IMR-90 (cell line): ENCODE measurements around the gene SV2C. TPM values are rescaled to one million over a fixed set of nuclear protein-coding genes. Genes with fewer than 3 reads are reported as not detected.

Experiments used
- ATAC-seq: fragments of 200-7000 bp; cut with Tn5 transposase; 2 replicates; pipeline ENCODE4 v1.9.1; 2020; ENCODE audit warnings: low read depth, mild to moderate bottlenecking, moderate library complexity
- BruUV-seq: library from RNA; stranded (reverse); fragments of 400-500 nt; replicated peaks from 2 replicates; lab custom pipeline; 2021; lab: Mats Ljungman, UMichigan
- CTCF ChIA-PET: fragments of 300-600 bp; formaldehyde crosslinking; extraction: SDS; loops from one replicate; lab custom pipeline; 2021; ENCODE audit warnings: antibody characterized with exemption; lab: Yijun Ruan, JAX
- POLR2A ChIA-PET: fragments of 300-600 bp; sonication (Branson Sonifier 250); formaldehyde crosslinking; loops from one replicate; lab custom pipeline; 2022; ENCODE audit warnings: antibody characterized with exemption; ENCODE audit not compliant: unreplicated experiment; lab: Charles Lee
- DNase-seq: peaks from one replicate; pipeline ENCODE4 v3.0.0; 2013
- H2AFZ ChIP-seq: replicated peaks from 2 replicates; pipeline ENCODE3; 2013; ENCODE audit warnings: low read length, mild to moderate bottlenecking; ENCODE audit not compliant: poor library complexity
- H2AK5ac ChIP-seq: 2 replicates; pipeline ENCODE4 v1.6.1; 2013; ENCODE audit warnings: low read depth, low read length, inconsistent platforms
- H2AK9ac ChIP-seq: replicated peaks from 2 replicates; pipeline ENCODE3; 2013; ENCODE audit warnings: mild to moderate bottlenecking, low read depth, low read length, moderate library complexity; ENCODE audit not compliant: poor library complexity
- H2BK120ac ChIP-seq: 2 replicates; pipeline ENCODE4 v1.6.1; 2013; ENCODE audit warnings: low read depth, low read length, inconsistent platforms
- H2BK15ac ChIP-seq: 3 replicates; pipeline ENCODE4 v1.6.1; 2013; ENCODE audit warnings: low read depth, low read length, inconsistent platforms
- H2BK20ac ChIP-seq: 2 replicates; pipeline ENCODE4 v1.6.1; 2013; ENCODE audit warnings: low read depth, mild to moderate bottlenecking, inconsistent platforms, low read length, moderate library complexity
- H2BK5ac ChIP-seq: 2 replicates; pipeline ENCODE4 v1.6.1; 2013; ENCODE audit warnings: mild to moderate bottlenecking, low read depth, low read length, inconsistent platforms; ENCODE audit not compliant: poor library complexity, severe bottlenecking
- H3K14ac ChIP-seq: replicated peaks from 2 replicates; pipeline ENCODE4 v1.6.1; 2013; ENCODE audit warnings: low read depth, low read length, inconsistent platforms
- H3K18ac ChIP-seq: 2 replicates; pipeline ENCODE4 v1.6.1; 2013; ENCODE audit warnings: low read depth, low read length, control low read depth
- H3K23ac ChIP-seq: 2 replicates; pipeline ENCODE4 v1.6.1; 2013; ENCODE audit warnings: low read depth, low read length, inconsistent platforms
- H3K27ac ChIP-seq: 2 replicates; pipeline ENCODE4 v1.5.1; 2013; ENCODE audit warnings: mild to moderate bottlenecking, control low read depth, low read length; ENCODE audit not compliant: insufficient read depth
- H3K27me3 ChIP-seq: 2 replicates; pipeline ENCODE4 v1.6.1; 2013; ENCODE audit warnings: low read length; ENCODE audit not compliant: control insufficient read depth, insufficient read depth
- H3K36me3 ChIP-seq: 2 replicates; pipeline ENCODE4 v1.6.1; 2013; ENCODE audit warnings: low read length, mixed read lengths; ENCODE audit not compliant: control insufficient read depth, insufficient read depth
- H3K4ac ChIP-seq: 2 replicates; pipeline ENCODE4 v1.6.1; 2013; ENCODE audit warnings: low read depth, low read length, inconsistent platforms
- H3K4me1 ChIP-seq: 2 replicates; pipeline ENCODE4 v1.6.1; 2013; ENCODE audit warnings: low read length, mixed read lengths; ENCODE audit not compliant: control insufficient read depth, insufficient read depth
- H3K4me2 ChIP-seq: 2 replicates; pipeline ENCODE4 v1.6.1; 2013; ENCODE audit warnings: low read depth, mild to moderate bottlenecking, control low read depth, low read length, moderate library complexity
- H3K4me3 ChIP-seq: 2 replicates; pipeline ENCODE4 v1.5.1; 2013; ENCODE audit warnings: low read depth, mild to moderate bottlenecking, control low read depth, low read length, moderate library complexity; ENCODE audit not compliant: insufficient read depth
- H3K56ac ChIP-seq: 2 replicates; pipeline ENCODE4 v1.6.1; 2013; ENCODE audit warnings: low read length, inconsistent platforms; ENCODE audit not compliant: insufficient read depth; ENCODE audit errors: extremely low read depth
- H3K79me1 ChIP-seq, 2 experiments: 2 replicates each; pipeline ENCODE4 v1.6.1; 2013; ENCODE audit warnings: low read length in 2 of 2, inconsistent platforms in 1 of 2, low read depth in 1 of 2
- H3K9ac ChIP-seq: 2 replicates; pipeline ENCODE4 v1.6.1; 2013; ENCODE audit warnings: low read depth, low read length, control low read depth
- H3K9me1 ChIP-seq: 2 replicates; pipeline ENCODE4 v1.6.1; 2013; ENCODE audit warnings: low read length, inconsistent platforms; ENCODE audit not compliant: insufficient read depth
- H3K9me3 ChIP-seq: 2 replicates; pipeline ENCODE4 v1.6.1; 2013; ENCODE audit warnings: low read length; ENCODE audit not compliant: control insufficient read depth, insufficient read depth
- H4K20me1 ChIP-seq: 2 replicates; pipeline ENCODE4 v1.6.1; 2013; ENCODE audit warnings: low read length, inconsistent platforms; ENCODE audit not compliant: insufficient read depth
- H4K5ac ChIP-seq: 2 replicates; pipeline ENCODE4 v1.6.1; 2013; ENCODE audit warnings: mild to moderate bottlenecking, low read depth, low read length, control low read depth
- H4K8ac ChIP-seq, 2 experiments: 2 replicates each; pipeline ENCODE4 v1.6.1; 2013; ENCODE audit warnings: low read depth in 2 of 2, low read length in 2 of 2, control low read depth in 1 of 2, inconsistent platforms in 1 of 2
- H4K91ac ChIP-seq: 2 replicates; pipeline ENCODE4 v1.6.1; 2013; ENCODE audit warnings: low read depth, low read length, inconsistent platforms; ENCODE audit not compliant: insufficient read depth
- BHLHE40 ChIP-seq: fragments of 150-350 bp; IDR thresholded peaks from 2 replicates; pipeline ENCODE4 v1.6.1; 2016; ENCODE audit warnings: mild to moderate bottlenecking, low read depth, low read length
- MAFK ChIP-seq: IDR thresholded peaks from 2 replicates; pipeline ENCODE4 v1.6.1; 2012; ENCODE audit warnings: low read depth, low read length, improper control_type of control experiment
- MAZ ChIP-seq: IDR thresholded peaks from 2 replicates; pipeline ENCODE4 v1.6.1; 2012; ENCODE audit warnings: low read depth, mild to moderate bottlenecking, low read length, improper control_type of control experiment, moderate library complexity, borderline replicate concordance
- NFE2L2 ChIP-seq: fragments of 150-350 bp; IDR thresholded peaks from 2 replicates; pipeline ENCODE4 v1.6.1; 2016; ENCODE audit warnings: low read depth, mild to moderate bottlenecking, low read length
- POLR2A ChIP-seq: IDR thresholded peaks from 2 replicates; pipeline ENCODE4 v1.6.1; 2012; ENCODE audit warnings: mild to moderate bottlenecking, low read depth, low read length
- USF2 ChIP-seq: fragments of 150-350 bp; IDR thresholded peaks from 2 replicates; pipeline ENCODE4 v1.6.1; 2017; ENCODE audit warnings: mild to moderate bottlenecking, antibody characterized with exemption, low read length, low read depth
- WGBS, 2 experiments: methylation state at CpG; one replicate each; pipeline versions ENCODE4 v1.1.5 to v1.1.7; 2013; ENCODE audit warnings: missing lambda C conversion rate in 2 of 2; ENCODE audit not compliant: insufficient read length in 1 of 2; ENCODE audit errors: extremely low coverage in 2 of 2; 5-methylcytosine and 5-hydroxymethylcytosine counted together
- dilution Hi-C: fragments of 300-500 bp; cut with HindIII; formaldehyde crosslinking; loops from one replicate; pipeline ENCODE4 v1.14.3; 2018; ENCODE audit warnings: low sequenced_read_pairs; ENCODE audit not compliant: unreplicated experiment
- in situ Hi-C: fragments of 300-500 bp; cut with MboI; formaldehyde crosslinking; loops from 3 replicates; pipeline ENCODE4 v1.14.3; 2019; ENCODE audit warnings: low sequenced_read_pairs, inconsistent platforms, mixed read lengths
- intact Hi-C: fragments of 100-400 bp; cut with micrococcal nuclease; formaldehyde crosslinking; loops from 2 replicates; pipeline ENCODE4 v1.10.0; 2022
- polyA plus RNA-seq, 3 experiments: library from polyadenylated mRNA; depleted of rRNA; stranded (reverse); fragments of >200 nt; gene quantifications; 2 replicates each; pipeline ENCODE4 v1.2.3, GENCODE V29; 2012; ENCODE audit warnings: low replicate concordance in 1 of 3
- total RNA-seq: library from RNA; depleted of rRNA; stranded (reverse); fragments of >200 nt; gene quantifications from 2 replicates; pipeline ENCODE4 v1.2.3, GENCODE V29; 2012
- TF ChIP-seq, protein P1 (sequence below): conservative IDR thresholded peaks from 2 replicates; pipeline ENCODE4 v1.5.1; 2012; ENCODE audit warnings: mild to moderate bottlenecking, low read depth, low read length, improper control_type of control experiment

SV2C gene
- total and polyA plus RNA-seq, 2 of the 4 experiments (the other 2 are of a cell fraction): not detected

DNA sequence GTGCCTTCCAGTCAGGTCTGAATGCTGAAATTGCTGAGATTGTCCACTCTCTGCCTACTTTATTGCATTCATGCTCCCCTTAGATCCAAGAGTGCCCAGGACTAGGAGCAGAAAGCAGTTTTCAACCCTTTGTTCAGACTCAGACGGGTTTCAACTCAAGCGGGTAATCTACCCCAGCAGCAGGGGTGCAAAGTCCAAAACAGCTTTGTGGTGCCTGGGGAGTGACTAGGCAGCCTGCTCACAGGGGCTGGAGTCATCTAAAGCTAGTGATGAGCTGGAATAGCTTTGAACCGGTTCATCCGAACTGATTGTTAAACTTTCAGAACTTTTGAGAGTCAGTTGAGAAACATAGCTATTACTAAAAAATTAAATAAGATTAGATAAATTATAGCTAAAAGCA is 248.9 kb downstream of the SV2C start:
- Histone ChIP-seq H3K4me1 (no peaks in the 10 kb centered on the region), H3K36me3 (no peaks in the 10 kb centered on the region), H3K56ac (no peak overlapping the region), H3K18ac (no peak overlapping the region), H2AFZ (no peak overlapping the region), H3K23ac (no peak overlapping the region), H4K91ac (no peak overlapping the region), H2BK5ac (no peak overlapping the region), H2AK5ac (no peak overlapping the region), H3K4me2 (no peak overlapping the region), H3K27ac (no peak overlapping the region), H4K8ac (no peak overlapping the region), H2BK20ac (no peak overlapping the region), H2BK120ac (no peak overlapping the region), H4K5ac (no peak overlapping the region), H2BK15ac (no peak overlapping the region), H3K9me1 (no peaks in the 10 kb centered on the region), H2AK9ac (no peak overlapping the region), H3K79me1 (no peaks in the 10 kb centered on the region), H4K20me1 (no peaks in the 10 kb centered on the region), H3K4ac (no peak overlapping the region), H3K14ac (no peak overlapping the region), H3K4me3 (no peak overlapping the region), H3K9ac (no peak overlapping the region), H3K27me3 (peaks cover 10% of the 10 kb centered on the region), H3K9me3 (no peaks in the 10 kb centered on the region)
- no peak for DNase-seq
- dilution Hi-C loops (no loop called here), intact Hi-C loops (no loop called here), in situ Hi-C loops (no loop called here)
- no CpG with 5 or more reads among the region's 4 CpGs for WGBS, 2 experiments
- CTCF ChIA-PET: interaction anchor here (1.6 kb wide), 1 partner anchor 14 kb away, joined by 4 read pairs; no protein-coding TSS in a partner anchor
- ATAC-seq: no peak
- TF ChIP-seq NFE2L2: no peak
- no peak for TF ChIP-seq MAZ
- no peak for TF ChIP-seq POLR2A
- TF ChIP-seq, protein P1, sequence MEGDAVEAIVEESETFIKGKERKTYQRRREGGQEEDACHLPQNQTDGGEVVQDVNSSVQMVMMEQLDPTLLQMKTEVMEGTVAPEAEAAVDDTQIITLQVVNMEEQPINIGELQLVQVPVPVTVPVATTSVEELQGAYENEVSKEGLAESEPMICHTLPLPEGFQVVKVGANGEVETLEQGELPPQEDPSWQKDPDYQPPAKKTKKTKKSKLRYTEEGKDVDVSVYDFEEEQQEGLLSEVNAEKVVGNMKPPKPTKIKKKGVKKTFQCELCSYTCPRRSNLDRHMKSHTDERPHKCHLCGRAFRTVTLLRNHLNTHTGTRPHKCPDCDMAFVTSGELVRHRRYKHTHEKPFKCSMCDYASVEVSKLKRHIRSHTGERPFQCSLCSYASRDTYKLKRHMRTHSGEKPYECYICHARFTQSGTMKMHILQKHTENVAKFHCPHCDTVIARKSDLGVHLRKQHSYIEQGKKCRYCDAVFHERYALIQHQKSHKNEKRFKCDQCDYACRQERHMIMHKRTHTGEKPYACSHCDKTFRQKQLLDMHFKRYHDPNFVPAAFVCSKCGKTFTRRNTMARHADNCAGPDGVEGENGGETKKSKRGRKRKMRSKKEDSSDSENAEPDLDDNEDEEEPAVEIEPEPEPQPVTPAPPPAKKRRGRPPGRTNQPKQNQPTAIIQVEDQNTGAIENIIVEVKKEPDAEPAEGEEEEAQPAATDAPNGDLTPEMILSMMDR: no peak
- TF ChIP-seq MAFK: no peak
- no peak for TF ChIP-seq USF2
- no peak for TF ChIP-seq BHLHE40
- POLR2A ChIA-PET: no interaction called here
- BruUV-seq: no TSS peak
